Suprapubic skin (tissue), 4 donors: Measurements from ENCODE around the gene PDE4B.

Experiments
- POLR2A ChIP-seq, 2 donors: fragments of 450-650 bp; IDR thresholded peaks; one replicate each; pipeline ENCODE4 v1.6.1; 2017; ENCODE audit warnings: antibody characterized with exemption in 2 of 2, mild to moderate bottlenecking in 2 of 2, moderate library complexity in 2 of 2
- POLR2AphosphoS5 ChIP-seq, 3 donors: sonication (generic); formaldehyde crosslinking; IDR thresholded peaks; one replicate each; pipeline ENCODE4 v1.6.1; 2017; ENCODE audit warnings: antibody characterized with exemption in 3 of 3

DNA sequence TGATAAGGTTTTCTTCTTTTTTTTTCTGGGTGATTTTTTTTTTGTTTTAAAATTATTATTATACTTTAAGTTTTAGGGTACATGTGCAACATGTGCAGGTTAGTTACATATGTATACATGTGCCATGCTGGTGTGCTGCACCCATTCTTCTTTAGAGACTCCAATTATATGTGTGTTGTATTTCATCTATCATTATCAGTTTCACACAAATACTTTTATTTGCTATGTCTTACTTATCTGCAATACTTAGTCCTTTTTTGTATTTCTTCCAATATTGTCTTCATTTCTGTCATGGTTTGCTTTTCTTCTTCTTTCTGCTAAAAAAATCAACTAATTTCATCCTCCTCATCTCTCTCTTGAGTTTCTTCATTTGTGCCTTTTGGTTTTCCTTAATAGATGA lies 3.9 kb upstream of the PDE4B start:
- TF ChIP-seq POLR2A (IDR thresholded peaks at IDR 0.05), result no peak
- no peak for TF ChIP-seq POLR2AphosphoS5 (IDR thresholded peaks at IDR 0.05)
